Activated CD8-positive, alpha-beta T cell treated with anti-CD3 and anti-CD28 coated beads for 36 hours (primary cell): Measurements from ENCODE around the gene XRCC3. TPM values are rescaled to one million over a fixed set of nuclear protein-coding genes. Genes with fewer than 3 reads are reported as not detected.

ENCODE experiments used
- ATAC-seq: fragments of 200-7000 bp; cut with Tn5 transposase; one replicate; pipeline ENCODE4 v1.10.0; 2021; ENCODE audit warnings: mild to moderate bottlenecking, moderate library complexity
- CTCF ChIA-PET: fragments of 350-600 bp; sonication (Branson Sonifier 250); formaldehyde crosslinking; loops from one replicate; lab custom pipeline; 2021; ENCODE audit warnings: antibody characterized with exemption; lab: Charles Lee
- POLR2A ChIA-PET: fragments of 350-600 bp; sonication (Branson Sonifier 250); formaldehyde crosslinking; loops from one replicate; lab custom pipeline; 2021; ENCODE audit warnings: antibody characterized with exemption; lab: Charles Lee
- DNase-seq: peaks from one replicate; pipeline ENCODE4 v3.0.0-alpha.2; 2020
- H3K27ac Mint-ChIP-seq: one replicate; pipeline ENCODE4 v1.8.0; 2021; ENCODE audit warnings: mild to moderate bottlenecking, mixed read lengths
- H3K27me3 Mint-ChIP-seq: one replicate; pipeline ENCODE4 v1.8.0; 2021; ENCODE audit warnings: mixed read lengths
- H3K36me3 Mint-ChIP-seq: one replicate; pipeline ENCODE4 v1.8.0; 2021; ENCODE audit warnings: low read depth, mixed read lengths
- H3K4me1 Mint-ChIP-seq: one replicate; pipeline ENCODE4 v1.8.0; 2021; ENCODE audit warnings: low read depth, mixed read lengths
- H3K4me3 Mint-ChIP-seq: one replicate; pipeline ENCODE4 v1.8.0; 2021; ENCODE audit warnings: mild to moderate bottlenecking, moderate library complexity, mixed read lengths
- H3K9me3 Mint-ChIP-seq: one replicate; pipeline ENCODE4 v1.8.0; 2021; ENCODE audit warnings: mixed read lengths
- intact Hi-C: fragments of 100-400 bp; cut with micrococcal nuclease; formaldehyde crosslinking; loops from one replicate; pipeline ENCODE4 v1.10.0; 2022
- total RNA-seq, 2 experiments: library from RNA; stranded (reverse); gene quantifications; one replicate each; pipeline ENCODE4 v1.2.3, GENCODE V29; 2021
- TF ChIP-seq, protein P1 (sequence below): fragments of 200-600 bp; IDR thresholded peaks from one replicate; pipeline ENCODE4 v1.8.0; 2022; ENCODE audit warnings: antibody characterized with exemption, mild to moderate bottlenecking

XRCC3 gene
- total RNA-seq, 2 experiments from 2014 or later: 47.3 to 55.2 TPM

DNA sequence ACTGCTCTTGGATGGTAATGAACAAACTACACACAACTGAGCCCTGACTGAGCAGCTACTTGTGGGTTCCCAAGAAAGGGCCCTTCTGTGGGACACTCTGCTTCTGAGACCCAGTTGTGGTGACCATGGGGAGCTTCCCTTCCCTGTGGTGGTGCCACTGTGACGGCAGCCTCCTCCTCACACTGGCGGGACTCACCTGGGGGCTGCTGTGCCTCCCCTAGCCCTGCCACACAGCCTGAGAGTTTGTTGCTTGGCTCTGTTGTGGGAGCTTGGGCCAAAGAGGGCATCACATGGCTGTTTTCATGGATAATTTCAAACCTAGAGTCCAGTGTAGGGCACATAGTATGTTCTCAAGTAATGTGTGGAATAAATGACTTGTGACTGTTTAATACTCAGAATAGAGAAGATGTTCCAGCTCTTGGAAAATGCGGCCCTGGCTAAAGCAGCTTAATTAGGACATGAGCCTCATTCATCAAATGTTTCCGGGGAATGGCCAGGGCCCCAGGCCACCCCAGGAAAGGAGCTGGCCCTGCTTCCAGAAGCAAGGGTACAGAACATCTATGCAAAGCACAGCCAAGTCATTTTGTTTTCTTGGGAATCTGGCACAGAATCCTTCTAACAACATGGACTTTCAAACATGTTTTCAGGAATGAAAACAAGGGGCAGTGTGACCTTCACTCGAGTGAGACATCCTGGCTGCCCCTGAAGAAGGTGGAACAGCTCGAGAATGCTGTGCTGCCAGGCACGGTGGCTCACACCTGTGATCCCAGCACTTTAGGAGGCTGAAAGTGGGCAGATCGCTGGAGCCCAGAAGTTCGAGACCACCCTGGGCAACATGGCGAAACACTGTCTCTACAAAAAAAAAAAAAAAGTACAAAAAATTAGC lies 21.5 kb upstream of the XRCC3 start:
- no peaks in the 10 kb centered on the region for H3K27me3 Mint-ChIP-seq
- H3K9me3 Mint-ChIP-seq: no peaks in the 10 kb centered on the region
- TF ChIP-seq, protein P1, sequence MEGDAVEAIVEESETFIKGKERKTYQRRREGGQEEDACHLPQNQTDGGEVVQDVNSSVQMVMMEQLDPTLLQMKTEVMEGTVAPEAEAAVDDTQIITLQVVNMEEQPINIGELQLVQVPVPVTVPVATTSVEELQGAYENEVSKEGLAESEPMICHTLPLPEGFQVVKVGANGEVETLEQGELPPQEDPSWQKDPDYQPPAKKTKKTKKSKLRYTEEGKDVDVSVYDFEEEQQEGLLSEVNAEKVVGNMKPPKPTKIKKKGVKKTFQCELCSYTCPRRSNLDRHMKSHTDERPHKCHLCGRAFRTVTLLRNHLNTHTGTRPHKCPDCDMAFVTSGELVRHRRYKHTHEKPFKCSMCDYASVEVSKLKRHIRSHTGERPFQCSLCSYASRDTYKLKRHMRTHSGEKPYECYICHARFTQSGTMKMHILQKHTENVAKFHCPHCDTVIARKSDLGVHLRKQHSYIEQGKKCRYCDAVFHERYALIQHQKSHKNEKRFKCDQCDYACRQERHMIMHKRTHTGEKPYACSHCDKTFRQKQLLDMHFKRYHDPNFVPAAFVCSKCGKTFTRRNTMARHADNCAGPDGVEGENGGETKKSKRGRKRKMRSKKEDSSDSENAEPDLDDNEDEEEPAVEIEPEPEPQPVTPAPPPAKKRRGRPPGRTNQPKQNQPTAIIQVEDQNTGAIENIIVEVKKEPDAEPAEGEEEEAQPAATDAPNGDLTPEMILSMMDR: no peak
- DNase-seq (no peak), ATAC-seq (no peak)
- POLR2A ChIA-PET: interaction anchor here (1.4 to 1.5 kb wide), 2 partner anchors 18 to 21 kb away, joined by 4 to 8 read pairs; partner anchors contain the start of genes XRCC3 and ZFYVE21
- H3K27ac Mint-ChIP-seq: no peak overlapping the region
- intact Hi-C loops: no loop called here
- H3K36me3 Mint-ChIP-seq: no peaks in the 10 kb centered on the region
- CTCF ChIA-PET: interaction anchor here (1.9 kb wide), 1 partner anchor 11 kb away, joined by 4 read pairs; no protein-coding TSS in a partner anchor
- no peak overlapping the region for H3K4me3 Mint-ChIP-seq
- no peaks in the 10 kb centered on the region for H3K4me1 Mint-ChIP-seq

- no peaks in the 10 kb centered on the region for H3K9me3 Mint-ChIP-seq
- ATAC-seq (no peak), DNase-seq (no peak)
- H3K4me3 Mint-ChIP-seq: no peak overlapping the region
- TF ChIP-seq, protein P1: no peak
- H3K27ac Mint-ChIP-seq: no peak overlapping the region
- no peaks in the 10 kb centered on the region for H3K27me3 Mint-ChIP-seq
- intact Hi-C loops: no loop called here
- H3K4me1 Mint-ChIP-seq: no peaks in the 10 kb centered on the region
- no peaks in the 10 kb centered on the region for H3K36me3 Mint-ChIP-seq
- POLR2A ChIA-PET: interaction anchor here (1.4 to 1.5 kb wide), 2 partner anchors 17 to 21 kb away, joined by 4 to 8 read pairs; partner anchors contain the start of genes XRCC3 and ZFYVE21
- CTCF ChIA-PET: interaction anchor here (1.9 kb wide), 1 partner anchor 12 kb away, joined by 4 read pairs; no protein-coding TSS in a partner anchor
These were observed 20.7 kb upstream of the XRCC3 start for GRCh38 chr14:103735815-103736545.

DNA sequence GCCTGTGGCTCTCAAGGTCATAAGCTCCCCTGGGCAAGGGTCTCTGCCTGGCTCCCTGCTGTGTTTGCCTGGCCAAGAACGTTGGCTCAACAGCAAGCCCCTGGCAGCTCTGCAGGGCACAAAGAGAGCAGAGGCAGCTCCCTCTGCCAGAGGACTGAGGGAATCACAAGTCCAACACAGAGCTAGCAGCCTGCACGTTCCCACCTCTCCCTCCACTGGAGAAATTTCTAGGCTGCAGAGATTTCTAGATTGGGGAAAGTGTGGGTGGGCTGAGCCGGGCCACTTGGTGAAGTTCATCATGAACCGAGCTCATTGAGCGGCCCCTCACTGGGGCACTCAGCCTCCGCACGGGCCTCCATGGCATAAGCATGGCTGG lies 20.2 kb upstream of the XRCC3 start:
- intact Hi-C loops: no loop called here
- no peaks in the 10 kb centered on the region for H3K4me1 Mint-ChIP-seq
- H3K36me3 Mint-ChIP-seq: no peaks in the 10 kb centered on the region
- DNase-seq (no peak), ATAC-seq (no peak)
- H3K27me3 Mint-ChIP-seq: no peaks in the 10 kb centered on the region
- no peaks in the 10 kb centered on the region for H3K9me3 Mint-ChIP-seq
- no peak overlapping the region for H3K4me3 Mint-ChIP-seq
- no peak overlapping the region for H3K27ac Mint-ChIP-seq
- POLR2A ChIA-PET: interaction anchor here (1.4 kb wide), 1 partner anchor 16 kb away, joined by 8 read pairs; no protein-coding TSS in a partner anchor
- CTCF ChIA-PET: interaction anchor here (1.0 to 1.9 kb wide), 2 partner anchors 13 kb away, joined by 3 to 4 read pairs; no protein-coding TSS in a partner anchor
- TF ChIP-seq, protein P1: no peak

DNA sequence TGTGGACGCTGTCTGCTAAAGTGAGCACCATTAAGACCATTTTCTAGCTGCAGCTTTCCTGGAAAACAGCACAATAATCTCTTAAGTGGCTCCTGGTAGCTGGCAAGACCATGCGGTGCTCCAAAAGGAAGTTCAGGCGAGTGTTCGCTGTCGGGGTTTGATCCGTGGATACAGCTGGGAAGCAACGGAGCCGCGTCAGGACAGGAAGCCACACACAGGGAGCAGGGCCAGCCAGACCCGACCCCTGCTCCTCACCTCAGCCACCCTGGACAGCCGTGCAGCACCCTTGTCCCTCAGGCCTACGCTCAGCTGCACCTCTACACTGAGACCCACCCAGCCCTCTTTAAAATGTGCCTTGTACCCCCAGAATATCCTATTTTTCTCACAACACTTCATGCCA lies 19.8 kb upstream of the XRCC3 start:
- ChIA-PET POLR2A (interaction anchor here (1.4 to 2.9 kb wide), 2 partner anchors 11 to 16 kb away, joined by 8 to 10 read pairs; no protein-coding TSS in a partner anchor), CTCF (interaction anchor here (1.0 to 1.9 kb wide), 2 partner anchors 12 to 13 kb away, joined by 3 to 4 read pairs; no protein-coding TSS in a partner anchor)
- DNase-seq: no peak
- Mint-ChIP-seq H3K4me1 (no peaks in the 10 kb centered on the region), H3K4me3 (no peak overlapping the region), H3K9me3 (no peaks in the 10 kb centered on the region), H3K27ac (no peak overlapping the region), H3K27me3 (no peaks in the 10 kb centered on the region), H3K36me3 (no peaks in the 10 kb centered on the region)
- no peak for ATAC-seq
- intact Hi-C loops: no loop called here
- TF ChIP-seq, protein P1: no peak
